ENCODE results near the gene SPATS2L. TPM values are rescaled to one million over a fixed set of nuclear protein-coding genes. Genes with fewer than 3 reads are reported as not detected.

Gene SPATS2L
- total and polyA plus RNA-seq, 2 of the 13 experiments (the other 11 are each of a cell fraction or from before 2014, with no cell fraction given), result 154 to 212 TPM

DNA sequence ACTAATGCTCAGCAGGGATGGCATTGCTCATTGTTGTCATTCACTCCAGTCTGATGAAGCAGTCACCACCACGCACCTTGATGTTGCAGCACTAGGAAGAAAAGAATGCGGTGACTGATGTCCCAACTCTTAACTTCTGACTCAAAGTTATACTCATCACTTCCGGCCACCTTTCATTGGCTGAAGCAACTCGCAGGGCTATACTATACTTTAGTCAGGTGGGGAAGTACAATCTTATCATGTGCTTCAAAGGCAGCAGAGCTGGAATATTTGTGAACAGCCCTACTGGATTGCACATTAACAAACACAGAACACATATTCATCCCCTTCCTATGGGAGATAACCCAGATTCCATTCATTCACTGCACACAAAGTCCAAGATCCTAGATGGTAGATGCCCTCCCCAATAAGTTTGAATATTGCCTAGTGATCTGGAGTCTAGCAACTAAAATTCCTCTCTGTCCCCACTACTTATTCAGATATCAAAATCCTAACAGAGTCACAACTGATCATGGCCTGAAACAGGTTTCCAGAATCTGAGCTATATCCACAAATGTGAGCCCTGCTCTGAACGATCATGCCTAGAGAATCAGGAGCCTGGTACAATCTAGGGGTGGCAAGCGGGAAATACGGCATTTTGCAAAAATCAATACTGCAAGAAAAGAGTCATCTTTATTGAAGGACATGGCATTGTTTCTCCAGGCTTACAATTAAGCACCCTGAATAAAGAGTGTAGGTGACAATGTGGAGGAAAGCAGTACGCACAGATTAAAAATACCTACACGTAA lies 3.4 kb upstream of the SPATS2L start (continued):
- peak; percentile 97 for TF ChIP-seq GATA4 (IDR thresholded peaks at IDR 0.05; ENCODE audit: borderline replicate concordance, low read depth)
- no peak for TF ChIP-seq ZNF589 (CRISPR knock-in tag; conservative IDR thresholded peaks at IDR 0.05)
- peak; percentile 67 for TF ChIP-seq POLR2G (IDR thresholded peaks at IDR 0.05; ENCODE audit: low read depth, low read length)
- TF ChIP-seq, protein P1, sequence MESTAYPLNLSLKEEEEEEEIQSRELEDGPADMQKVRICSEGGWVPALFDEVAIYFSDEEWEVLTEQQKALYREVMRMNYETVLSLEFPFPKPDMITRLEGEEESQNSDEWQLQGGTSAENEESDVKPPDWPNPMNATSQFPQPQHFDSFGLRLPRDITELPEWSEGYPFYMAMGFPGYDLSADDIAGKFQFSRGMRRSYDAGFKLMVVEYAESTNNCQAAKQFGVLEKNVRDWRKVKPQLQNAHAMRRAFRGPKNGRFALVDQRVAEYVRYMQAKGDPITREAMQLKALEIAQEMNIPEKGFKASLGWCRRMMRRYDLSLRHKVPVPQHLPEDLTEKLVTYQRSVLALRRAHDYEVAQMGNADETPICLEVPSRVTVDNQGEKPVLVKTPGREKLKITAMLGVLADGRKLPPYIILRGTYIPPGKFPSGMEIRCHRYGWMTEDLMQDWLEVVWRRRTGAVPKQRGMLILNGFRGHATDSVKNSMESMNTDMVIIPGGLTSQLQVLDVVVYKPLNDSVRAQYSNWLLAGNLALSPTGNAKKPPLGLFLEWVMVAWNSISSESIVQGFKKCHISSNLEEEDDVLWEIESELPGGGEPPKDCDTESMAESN (CRISPR knock-in tag; conservative IDR thresholded peaks at IDR 0.05), result no peak
- no peak for TF ChIP-seq TMF1 (CRISPR knock-in tag; IDR thresholded peaks at IDR 0.05; ENCODE audit: low read depth)
- peak; percentile 75; the same call in 1 of the 2 replicates for TF ChIP-seq SIN3A (IDR thresholded peaks at IDR 0.05; ENCODE audit: borderline replicate concordance, low read depth, low read length)
- no peak for TF ChIP-seq ATRX (CRISPR knock-in tag; IDR thresholded peaks at IDR 0.05; ENCODE audit: borderline replicate concordance)
- TF ChIP-seq RBM39 (IDR thresholded peaks at IDR 0.05; ENCODE audit: low read depth, low read length, poor library complexity, severe bottlenecking), result no peak
- no peak for TF ChIP-seq ZNF138 (CRISPR knock-in tag; IDR thresholded peaks at IDR 0.05; ENCODE audit: low read depth)
- no peak for TF ChIP-seq NCOA5 (CRISPR knock-in tag; IDR thresholded peaks at IDR 0.05)
- TF ChIP-seq NFATC3 (CRISPR knock-in tag; IDR thresholded peaks at IDR 0.05), result no peak
- peak; percentile 78 for TF ChIP-seq RARA (CRISPR knock-in tag; IDR thresholded peaks at IDR 0.05)
- 0 out of 2 replicates have a peak, but pooled peaks have one; percentile 59 for TF ChIP-seq MYNN (CRISPR knock-in tag; IDR thresholded peaks at IDR 0.05; ENCODE audit: low read depth)
- no peak for TF ChIP-seq ZNF180 (CRISPR knock-in tag; IDR thresholded peaks at IDR 0.05; ENCODE audit: borderline replicate concordance, low read depth)
- TF ChIP-seq, protein P2, sequence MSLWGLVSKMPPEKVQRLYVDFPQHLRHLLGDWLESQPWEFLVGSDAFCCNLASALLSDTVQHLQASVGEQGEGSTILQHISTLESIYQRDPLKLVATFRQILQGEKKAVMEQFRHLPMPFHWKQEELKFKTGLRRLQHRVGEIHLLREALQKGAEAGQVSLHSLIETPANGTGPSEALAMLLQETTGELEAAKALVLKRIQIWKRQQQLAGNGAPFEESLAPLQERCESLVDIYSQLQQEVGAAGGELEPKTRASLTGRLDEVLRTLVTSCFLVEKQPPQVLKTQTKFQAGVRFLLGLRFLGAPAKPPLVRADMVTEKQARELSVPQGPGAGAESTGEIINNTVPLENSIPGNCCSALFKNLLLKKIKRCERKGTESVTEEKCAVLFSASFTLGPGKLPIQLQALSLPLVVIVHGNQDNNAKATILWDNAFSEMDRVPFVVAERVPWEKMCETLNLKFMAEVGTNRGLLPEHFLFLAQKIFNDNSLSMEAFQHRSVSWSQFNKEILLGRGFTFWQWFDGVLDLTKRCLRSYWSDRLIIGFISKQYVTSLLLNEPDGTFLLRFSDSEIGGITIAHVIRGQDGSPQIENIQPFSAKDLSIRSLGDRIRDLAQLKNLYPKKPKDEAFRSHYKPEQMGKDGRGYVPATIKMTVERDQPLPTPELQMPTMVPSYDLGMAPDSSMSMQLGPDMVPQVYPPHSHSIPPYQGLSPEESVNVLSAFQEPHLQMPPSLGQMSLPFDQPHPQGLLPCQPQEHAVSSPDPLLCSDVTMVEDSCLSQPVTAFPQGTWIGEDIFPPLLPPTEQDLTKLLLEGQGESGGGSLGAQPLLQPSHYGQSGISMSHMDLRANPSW (CRISPR knock-in tag; IDR thresholded peaks at IDR 0.05; ENCODE audit: borderline replicate concordance), result no peak; the same call in 1 of the 2 replicates
- 0 out of 2 replicates have a peak, but pooled peaks have one; percentile 54 for TF ChIP-seq SNAPC2 (CRISPR knock-in tag; IDR thresholded peaks at IDR 0.05)
- peak; percentile 87 for TF ChIP-seq TARDBP (CRISPR knock-in tag; IDR thresholded peaks at IDR 0.05)
- TF ChIP-seq GTF3A (CRISPR knock-in tag; conservative IDR thresholded peaks at IDR 0.05), result no peak
- peak; percentile 49 for TF ChIP-seq SMC3 (IDR thresholded peaks at IDR 0.05; ENCODE audit: low read length)
- TF ChIP-seq ARNT (IDR thresholded peaks at IDR 0.05), result no peak
- no peak for TF ChIP-seq KLF13 (CRISPR knock-in tag; IDR thresholded peaks at IDR 0.05)
- TF ChIP-seq IRX3 (CRISPR knock-in tag; IDR thresholded peaks at IDR 0.05; ENCODE audit: borderline replicate concordance, low read depth), result no peak
- TF ChIP-seq ZNF766 (CRISPR knock-in tag; IDR thresholded peaks at IDR 0.05; ENCODE audit: borderline replicate concordance), result no peak
- no peak for TF ChIP-seq SRF (IDR thresholded peaks at IDR 0.05; ENCODE audit: low read depth, low read length)
- TF ChIP-seq NFE2 (CRISPR knock-in tag; IDR thresholded peaks at IDR 0.05), result no peak
- TF ChIP-seq SIN3B (IDR thresholded peaks at IDR 0.05; ENCODE audit: low read length), result no peak
- no peak for TF ChIP-seq SMAD1 (CRISPR knock-in tag; IDR thresholded peaks at IDR 0.05; ENCODE audit: borderline replicate concordance, low read depth)
- 0 out of 2 replicates have a peak, but pooled peaks have one; percentile 55 for TF ChIP-seq TRIM24 (CRISPR knock-in tag; IDR thresholded peaks at IDR 0.05)
